Spleen (tissue), 11 donors: ENCODE data around the gene CD300LG. TPM values are rescaled to one million over a fixed set of nuclear protein-coding genes. Genes with fewer than 3 reads are reported as not detected.

ENCODE experiments used
- DNase-seq: peaks from one replicate; pipeline ENCODE4 v3.0.0-alpha.2; 2020
- H3K27ac ChIP-seq, 8 donors: fragments of 200-600 bp; sonication (generic) in 7 of 8; 1 replicate in 4 of 8; 2 replicates in 4 of 8; pipeline versions ENCODE4 v1.5.0 to v1.8.0; 2016 to 2021; ENCODE audit warnings: inconsistent platforms in 4 of 8, mild to moderate bottlenecking in 4 of 8, moderate library complexity in 1 of 8
- H3K27me3 ChIP-seq, 7 donors: fragments of 200-600 bp; sonication (generic) in 6 of 7; replicated peaks in 1 of 7; 1 replicate in 4 of 7; 2 replicates in 3 of 7; pipeline versions ENCODE4 v1.5.0 to v1.8.0; 2016 to 2021; ENCODE audit warnings: inconsistent platforms in 3 of 7, mild to moderate bottlenecking in 1 of 7
- H3K36me3 ChIP-seq, 6 donors: fragments of 200-600 bp; sonication (generic) in 5 of 6; 1 replicate in 4 of 6; 2 replicates in 2 of 6; pipeline versions ENCODE4 v1.5.0 to v1.8.0; 2016 to 2021; ENCODE audit warnings: inconsistent platforms in 2 of 6
- H3K4me1 ChIP-seq, 6 donors: fragments of 200-600 bp; sonication (generic) in 5 of 6; 1 replicate in 3 of 6; 2 replicates in 3 of 6; pipeline versions ENCODE4 v1.5.0 to v1.8.0; 2016 to 2021; ENCODE audit warnings: inconsistent platforms in 3 of 6
- H3K4me3 ChIP-seq, 8 donors: fragments of 200-600 bp; sonication (generic) in 7 of 8; 1 replicate in 4 of 8; 2 replicates in 4 of 8; pipeline versions ENCODE4 v1.5.0 to v1.8.0; 2016 to 2021; ENCODE audit warnings: inconsistent platforms in 4 of 8, mild to moderate bottlenecking in 4 of 8, moderate library complexity in 2 of 8
- H3K9me3 ChIP-seq, 8 donors: fragments of 200-600 bp; sonication (generic) in 7 of 8; 1 replicate in 4 of 8; 2 replicates in 4 of 8; pipeline versions ENCODE4 v1.5.0 to v1.8.0; 2016 to 2021; ENCODE audit warnings: inconsistent platforms in 4 of 8
- CTCF ChIP-seq, 11 experiments: fragments of 200-600 bp in 7 of 11; fragments of 450-650 bp in 4 of 11; sonication (generic) in 4 of 11; IDR thresholded peaks in 8 of 11; conservative IDR thresholded peaks in 3 of 11; 1 replicate in 7 of 11; 2 replicates in 4 of 11; pipeline versions ENCODE4 v1.4.0 to v1.8.0; 2016 to 2021; ENCODE audit warnings: antibody characterized with exemption in 11 of 11, inconsistent platforms in 4 of 11, mild to moderate bottlenecking in 1 of 11
- POLR2A ChIP-seq, 3 donors: fragments of 450-650 bp; IDR thresholded peaks; one replicate each; pipeline ENCODE4 v1.5.1; 2017; ENCODE audit warnings: antibody characterized with exemption in 3 of 3, mild to moderate bottlenecking in 1 of 3
- POLR2AphosphoS5 ChIP-seq, 3 donors: sonication (generic); formaldehyde crosslinking; IDR thresholded peaks; one replicate each; pipeline ENCODE4 v1.5.1; 2017; ENCODE audit warnings: antibody characterized with exemption in 3 of 3
- WGBS, 5 donors: extraction: QIAGEN DNeasy Blood & Tissue Kit in 3 of 5; methylation state at CpG; one replicate each; pipeline versions ENCODE4 v1.1.5 to v1.1.7; 2013 to 2018; 5-methylcytosine and 5-hydroxymethylcytosine counted together
- intact Hi-C: fragments of 100-400 bp; cut with DNase I; formaldehyde crosslinking; loops from one replicate; pipeline ENCODE4 v1.15.0; 2023; ENCODE audit warnings: low total_unique reads
- polyA plus RNA-seq, 3 donors: library from polyadenylated mRNA; stranded (reverse); fragments of 200-250 nt; gene quantifications; one replicate each; pipeline ENCODE4 v1.2.1, GENCODE V29; 2013
- total RNA-seq, 7 donors: library from RNA; depleted of rRNA in 3 of 7; stranded (reverse); fragments of >200 nt in 3 of 7; fragmentation: NEBNext Ultra II Directional in 4 of 7; extraction: Animal tissue kit (Norgen Biotek cat#: 25700) in 4 of 7; gene quantifications; one replicate each; pipeline versions ENCODE4 v1.1.0 to v1.2.1, GENCODE V29; 2016 to 2021
- donor health status: healthy with polysubstance abuse.
- donor health status: DM: no; HTN: no; CAD: no; lungs with moderate emphysema.
- donor health status: DM: no; HTN: no; CAD: no.
- donor health status: Bipolar disorder and iron deficiency.
- donor health status: healthy.
- donor health status: DM: no; HTN: no; CAD: no.
- donor health status: DM: yes; HTN: yes; CAD: no.

The CD300LG gene
- total and polyA plus RNA-seq, 10 donors: 0.33 to 5.3 (median 2.2) TPM

GRCh38 chr17:43817826-43818225 is 29.1 kb upstream of the CD300LG start:
- H3K36me3 ChIP-seq: peaks cover 0 to 11% (median 0%) of the 10 kb centered on the region in 6 donors
- H3K4me3 ChIP-seq: no peak overlapping the region
- TF ChIP-seq CTCF (IDR thresholded peaks at IDR 0.05 in 8 of 11, conservative IDR thresholded peaks at IDR 0.05 in 3 of 11) (no peak), POLR2A (IDR thresholded peaks at IDR 0.05) (no peak), POLR2AphosphoS5 (IDR thresholded peaks at IDR 0.05) (no peak)
- H3K9me3 ChIP-seq: no peaks in the 10 kb centered on the region
- no peak overlapping the region for H3K27ac ChIP-seq
- peaks cover 0 to 4% (median 0%) of the 10 kb centered on the region in 6 donors for H3K4me1 ChIP-seq
- 92 to 99% (median 96%) methylated on average over 9 of the region's 9 CpGs for WGBS, 5 donors
- H3K27me3 ChIP-seq: peaks cover 0 to 6% (median 0%) of the 10 kb centered on the region in 7 donors
- intact Hi-C loops: no loop called here
- no peak for DNase-seq

GRCh38 chr17:43818966-43819365 is 28.0 kb upstream of the CD300LG start:
- Histone ChIP-seq H3K9me3 (no peaks in the 10 kb centered on the region), H3K36me3 (peaks cover 0 to under 1% (median 0%) of the 10 kb centered on the region in 6 donors), H3K27ac (no peak overlapping the region), H3K4me1 (peaks cover 0 to 14% (median 2%) of the 10 kb centered on the region in 6 donors), H3K27me3 (no peaks in the 10 kb centered on the region), H3K4me3 (no peak overlapping the region)
- no peak for TF ChIP-seq POLR2AphosphoS5 (IDR thresholded peaks at IDR 0.05)
- no peak for TF ChIP-seq POLR2A (IDR thresholded peaks at IDR 0.05)
- no peak for TF ChIP-seq CTCF (IDR thresholded peaks at IDR 0.05 in 8 of 11, conservative IDR thresholded peaks at IDR 0.05 in 3 of 11)
- intact Hi-C loops: no loop called here
- WGBS, 5 donors: 87 to 97% (median 91%) methylated on average over 5 of the region's 5 CpGs
- no peak for DNase-seq

DNA sequence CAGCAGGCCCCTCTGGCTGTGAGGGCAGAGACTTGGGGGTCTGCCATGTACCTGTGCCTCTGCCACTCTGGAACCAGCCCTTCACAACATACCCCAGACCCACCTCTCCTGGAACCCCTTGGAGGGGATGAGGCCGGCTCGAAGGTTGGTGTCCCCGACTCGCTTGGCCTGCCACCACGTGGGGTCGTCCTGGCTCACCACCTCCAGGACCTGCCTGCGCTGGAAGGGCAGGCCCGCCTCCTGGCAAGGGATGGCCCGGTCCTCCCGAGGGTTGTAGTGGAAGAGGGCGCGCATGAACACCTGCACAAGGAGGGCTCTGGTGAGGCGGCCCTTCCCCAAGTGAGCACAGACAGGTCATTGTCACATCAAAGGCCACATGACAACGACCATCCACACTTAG is 26.2 kb upstream of the CD300LG start:
- WGBS, 5 donors: 80 to 96% (median 93%) methylated on average over 8 to 14 of the region's 14 CpGs
- intact Hi-C loops: no loop called here
- TF ChIP-seq POLR2AphosphoS5 (IDR thresholded peaks at IDR 0.05) (no peak), POLR2A (IDR thresholded peaks at IDR 0.05) (no peak), CTCF (IDR thresholded peaks at IDR 0.05 in 8 of 11, conservative IDR thresholded peaks at IDR 0.05 in 3 of 11) (no peak)
- Histone ChIP-seq H3K27ac (no peak overlapping the region), H3K4me3 (no peak overlapping the region), H3K4me1 (peaks cover 0 to 23% (median 2%) of the 10 kb centered on the region in 6 donors), H3K27me3 (no peaks in the 10 kb centered on the region), H3K36me3 (no peaks in the 10 kb centered on the region), H3K9me3 (no peaks in the 10 kb centered on the region)
- DNase-seq: no peak

DNA sequence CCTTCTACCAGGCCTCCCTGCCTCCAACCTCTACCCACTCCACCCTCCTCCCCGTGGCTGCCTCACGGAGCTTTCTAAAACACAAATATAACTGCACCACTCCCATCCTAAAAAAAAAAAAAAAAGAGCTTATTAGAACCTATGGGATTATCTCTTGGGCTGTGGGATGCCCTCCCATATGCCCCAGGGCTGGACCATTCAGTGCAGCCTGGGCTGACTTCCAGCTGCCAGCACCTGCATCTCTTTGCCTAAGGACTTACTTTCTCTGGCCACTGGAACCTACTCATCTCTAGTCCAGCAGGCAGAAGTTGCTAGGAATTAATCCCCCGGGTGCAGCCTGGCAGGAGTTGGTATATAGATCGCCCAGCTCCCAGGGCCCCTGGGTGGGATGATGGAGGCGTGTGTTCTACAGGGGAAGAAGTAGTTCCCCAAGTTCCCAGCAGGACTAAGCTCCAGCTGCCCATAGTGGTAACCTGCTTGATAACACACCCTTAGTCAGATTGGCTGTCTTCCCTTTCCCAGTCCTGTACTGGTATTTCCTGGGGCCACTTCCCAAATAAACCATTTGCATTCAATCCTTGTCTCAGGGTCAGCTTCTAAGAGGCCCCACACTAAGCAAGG is 24.3 kb upstream of the CD300LG start:
- no peak overlapping the region for H3K4me3 ChIP-seq
- peaks cover 0 to 24% (median 4%) of the 10 kb centered on the region in 6 donors for H3K4me1 ChIP-seq
- H3K36me3 ChIP-seq: no peaks in the 10 kb centered on the region
- H3K9me3 ChIP-seq: no peaks in the 10 kb centered on the region
- intact Hi-C loops: no loop called here
- 82 to 93% (median 86%) methylated on average over 5 of the region's 5 CpGs for WGBS, 5 donors
- H3K27ac ChIP-seq: peak overlapping the region in 3 of 8 donors; percentile 54 to 58 (median 55)
- no peaks in the 10 kb centered on the region for H3K27me3 ChIP-seq
- TF ChIP-seq POLR2A (IDR thresholded peaks at IDR 0.05) (no peak), CTCF (IDR thresholded peaks at IDR 0.05 in 8 of 11, conservative IDR thresholded peaks at IDR 0.05 in 3 of 11) (no peak), POLR2AphosphoS5 (IDR thresholded peaks at IDR 0.05) (no peak)
- peak; percentile 39 for DNase-seq
